ENCODE results near the gene ITPR2.
"Not testable (repeated sequence)": the region's sequence is repeated elsewhere in the genome, so short reads cannot be mapped to it uniquely, and the experiment has no call there.

The ITPR2 gene

DNA sequence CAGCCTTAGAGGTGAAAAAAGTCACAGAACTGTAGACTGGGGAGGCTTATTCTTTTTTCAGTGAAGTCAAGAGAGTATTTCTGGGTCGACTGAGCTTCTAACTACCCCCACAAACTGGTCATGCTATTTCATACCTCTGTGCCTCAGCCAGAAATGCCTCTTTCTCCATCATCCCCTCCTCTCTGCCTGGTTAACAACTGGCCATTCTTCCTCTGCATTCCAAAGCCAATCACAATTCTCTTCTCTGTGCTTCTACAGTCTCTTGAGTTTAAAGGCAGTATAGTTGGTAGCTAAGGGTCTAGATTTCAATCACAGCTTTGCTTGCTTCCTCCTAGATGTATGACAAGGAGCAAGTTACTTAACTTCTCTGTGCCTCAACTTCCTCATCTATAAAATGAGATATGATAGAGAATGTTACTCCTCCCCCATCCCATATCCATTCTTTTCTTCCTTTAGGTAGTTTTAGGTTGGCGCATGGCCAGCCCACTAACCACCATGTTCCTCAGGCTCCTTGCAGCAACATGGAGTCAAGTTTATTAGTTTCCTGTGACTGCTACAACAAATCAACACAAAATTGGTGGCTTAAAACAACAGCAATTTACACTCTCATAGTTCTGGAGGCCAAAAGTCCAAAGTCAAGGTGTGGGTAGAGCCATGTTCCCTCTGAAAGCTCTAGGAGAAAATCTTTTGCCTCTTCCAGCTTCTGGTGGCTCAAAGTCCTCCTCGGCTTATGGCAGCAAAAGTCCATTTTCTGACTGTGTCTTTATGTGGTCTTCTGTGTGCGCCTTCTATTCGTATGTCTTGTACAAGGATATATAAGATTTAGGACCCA lies 62.5 kb downstream of the ITPR2 start:
- H3K4me2 ChIP-seq, result peak overlapping the region in 4 of 11 experiments; percentile 8 to 73 (median 56); a peak in 6 of 22 replicates
- H4K20me1 ChIP-seq, result peaks cover 0 to 45% (median 0%) of the 10 kb centered on the region in 11 experiments; a peak in 4 of 22 replicates
- peaks cover 0 to 22% (median 0%) of the 10 kb centered on the region in 11 experiments; a peak in 5 of 22 replicates for H3K36me3 ChIP-seq
- H3K27me3 ChIP-seq, result no peaks in the 10 kb centered on the region
- H3K4me1 ChIP-seq, result peaks cover 0 to 50% (median 0%) of the 10 kb centered on the region in 10 experiments; a peak in 7 of 20 replicates
- no peak overlapping the region for H3K4me3 ChIP-seq
- H3K9me3 ChIP-seq (replicated peaks in 1 of 11), result 0 out of 22 replicates have a peak, but pooled peaks cover 0 to 4% (median 0%) of the 10 kb centered on the region in 11 experiments
- no peak overlapping the region for H3K9ac ChIP-seq
- H3K27ac ChIP-seq, result no peak overlapping the region
- no peak for TF ChIP-seq Cebpa-rat (IDR thresholded peaks at IDR 0.05)

DNA sequence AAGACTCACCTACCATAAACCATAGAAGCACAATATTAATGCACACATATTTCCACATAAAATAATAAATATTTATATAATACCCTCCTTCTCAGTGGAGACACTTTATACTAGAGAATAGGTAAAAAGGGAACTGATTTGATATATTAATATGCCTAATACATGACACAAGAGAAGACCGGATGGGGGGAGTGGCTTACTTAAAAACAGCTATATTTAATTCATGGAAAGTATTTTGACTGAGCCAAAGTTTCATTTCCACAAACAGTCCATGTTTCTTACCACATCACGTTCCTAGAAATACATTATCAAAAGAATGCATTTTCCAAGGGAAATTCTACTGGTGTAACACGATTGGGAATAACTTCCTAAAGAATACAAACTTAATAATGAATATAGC lies 63.4 kb downstream of the ITPR2 start:
- peaks cover 0 to 47% (median 0%) of the 10 kb centered on the region in 10 experiments; a peak in 7 of 20 replicates for H3K4me1 ChIP-seq
- peaks cover 0 to 19% (median 0%) of the 10 kb centered on the region in 11 experiments; a peak in 5 of 22 replicates for H3K36me3 ChIP-seq
- H3K9me3 ChIP-seq (replicated peaks in 1 of 11), result 0 out of 22 replicates have a peak, but pooled peaks cover 0 to 1% (median 0%) of the 10 kb centered on the region in 11 experiments
- peaks cover 0 to 46% (median 0%) of the 10 kb centered on the region in 11 experiments; a peak in 4 of 22 replicates for H4K20me1 ChIP-seq
- no peak overlapping the region for H3K9ac ChIP-seq
- no peak for TF ChIP-seq Cebpa-rat (IDR thresholded peaks at IDR 0.05)
- H3K4me2 ChIP-seq, result peak overlapping the region in 2 of 11 experiments; percentile 71 to 73; a peak in 3 of 22 replicates
- no peaks in the 10 kb centered on the region for H3K27me3 ChIP-seq
- no peak overlapping the region for H3K27ac ChIP-seq
- H3K4me3 ChIP-seq, result no peak overlapping the region

DNA sequence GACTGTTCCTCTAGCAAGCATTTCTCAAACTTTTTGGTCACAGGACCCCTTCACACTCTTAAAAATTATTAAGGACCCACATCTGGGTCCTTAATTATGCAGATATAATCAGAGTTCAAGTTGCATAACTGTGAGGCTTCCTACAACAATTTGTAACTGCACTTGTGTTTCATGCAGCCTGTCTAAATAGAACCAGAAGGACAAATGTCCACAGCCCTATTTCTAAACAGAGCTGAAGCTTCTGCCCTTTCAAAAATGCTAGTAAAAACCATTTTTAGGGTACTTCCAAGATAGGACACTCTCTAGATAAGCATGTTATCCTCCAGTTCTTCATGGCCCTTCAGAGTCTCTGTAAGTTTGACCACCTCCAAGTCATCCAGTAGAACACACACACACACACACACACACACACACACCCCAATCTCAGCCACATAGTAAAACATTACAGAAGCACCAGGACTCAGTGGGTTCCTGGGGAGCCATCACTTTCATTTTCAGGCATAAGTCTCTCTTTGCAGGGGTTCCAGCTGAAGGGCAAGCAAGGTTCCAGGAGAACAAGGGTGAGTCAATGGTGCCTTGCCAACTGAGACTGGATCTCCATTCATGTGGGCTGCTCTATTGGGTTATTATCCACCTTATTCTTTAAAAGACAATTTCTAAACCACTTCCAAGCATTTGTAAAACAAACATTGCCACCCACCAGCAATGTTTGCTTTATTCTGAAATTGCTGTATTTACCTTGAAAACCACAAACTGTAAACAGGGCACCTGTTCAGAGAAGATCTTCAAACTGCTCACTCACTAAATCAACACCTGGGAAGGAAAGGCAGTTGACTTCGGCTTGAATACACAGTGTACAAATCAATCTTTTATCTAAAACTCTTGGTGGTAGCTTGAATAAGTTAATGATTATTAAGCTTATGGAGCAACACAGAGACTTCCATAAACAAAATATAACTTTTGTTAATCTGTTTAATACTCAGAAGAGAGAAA lies 64.1 kb downstream of the ITPR2 start:
- peak overlapping the region in 2 of 11 experiments; percentile 71 to 73; a peak in 3 of 22 replicates for H3K4me2 ChIP-seq
- H3K9ac ChIP-seq, result no peak overlapping the region
- H3K27me3 ChIP-seq, result no peaks in the 10 kb centered on the region
- H3K27ac ChIP-seq, result no peak overlapping the region
- TF ChIP-seq Cebpa-rat (IDR thresholded peaks at IDR 0.05), result no peak
- no peaks in the 10 kb centered on the region for H3K9me3 ChIP-seq (replicated peaks in 1 of 11)
- H3K4me1 ChIP-seq, result peaks cover 0 to 40% (median 0%) of the 10 kb centered on the region in 10 experiments; a peak in 7 of 20 replicates
- no peak overlapping the region for H3K4me3 ChIP-seq
- peaks cover 0 to 42% (median 0%) of the 10 kb centered on the region in 11 experiments; a peak in 4 of 22 replicates for H4K20me1 ChIP-seq
- H3K36me3 ChIP-seq, result peaks cover 0 to 18% (median 0%) of the 10 kb centered on the region in 11 experiments; a peak in 2 of 22 replicates

DNA sequence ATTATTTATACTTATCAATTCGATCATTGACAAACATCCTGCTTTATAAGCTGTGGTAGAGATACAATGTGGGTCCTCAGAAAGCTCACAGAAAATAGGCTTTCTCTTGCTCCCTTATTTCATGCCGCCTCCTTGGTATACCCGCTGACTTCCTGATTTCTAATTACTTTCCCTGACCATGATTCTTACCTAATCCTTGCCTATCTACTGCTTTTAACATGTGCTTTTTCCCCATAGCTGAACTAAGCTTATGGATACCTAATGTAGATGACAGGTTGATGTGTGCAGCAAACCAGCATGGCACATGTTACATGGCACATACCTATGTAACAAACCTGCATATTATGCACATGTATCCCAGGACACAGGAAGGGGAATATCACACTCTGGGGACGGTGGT lies 65.1 kb downstream of the ITPR2 start:
- Histone ChIP-seq H3K27me3 (no peaks in the 10 kb centered on the region), H3K9ac (no peak overlapping the region), H3K4me1 (peaks cover 0 to 30% (median 0%) of the 10 kb centered on the region in 10 experiments; a peak in 6 of 20 replicates), H3K4me2 (no peak overlapping the region), H3K36me3 (peaks cover 0 to 18% (median 0%) of the 10 kb centered on the region in 11 experiments; a peak in 2 of 22 replicates), H3K9me3 (replicated peaks in 1 of 11) (peaks cover 0 to 8% (median 0%) of the 10 kb centered on the region in 11 experiments; a peak in 4 of 22 replicates), H4K20me1 (peaks cover 0 to 39% (median 0%) of the 10 kb centered on the region in 11 experiments; a peak in 4 of 22 replicates), H3K27ac (no peak overlapping the region), H3K4me3 (no peak overlapping the region)
- no peak for TF ChIP-seq Cebpa-rat (IDR thresholded peaks at IDR 0.05)

DNA sequence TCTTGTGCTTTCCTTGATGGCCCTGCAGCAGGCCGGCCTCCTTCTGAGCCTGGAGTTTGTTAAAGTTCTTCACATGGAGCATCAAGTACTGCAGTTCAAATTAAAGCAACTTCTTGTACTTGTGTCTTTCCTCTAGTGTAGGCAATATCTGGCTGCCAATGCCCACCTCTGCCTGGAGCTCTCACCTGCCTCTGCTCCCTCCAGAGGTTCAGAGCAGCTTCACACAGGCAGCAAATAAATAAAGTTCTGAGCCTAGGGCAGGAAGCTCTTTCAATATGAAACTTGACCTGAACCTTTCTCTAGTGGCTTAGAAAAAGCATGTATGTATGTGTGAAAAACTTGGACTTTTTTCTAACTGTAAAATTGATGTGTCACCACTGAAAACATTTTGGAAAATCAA lies 65.9 kb downstream of the ITPR2 start:
- H3K4me3 ChIP-seq, result no peak overlapping the region
- H3K4me1 ChIP-seq, result peaks cover 0 to 25% (median 0%) of the 10 kb centered on the region in 10 experiments; a peak in 6 of 20 replicates
- H3K36me3 ChIP-seq, result peaks cover 0 to 19% (median 0%) of the 10 kb centered on the region in 11 experiments; a peak in 4 of 22 replicates
- TF ChIP-seq Cebpa-rat (IDR thresholded peaks at IDR 0.05), result no peak
- no peak overlapping the region for H3K4me2 ChIP-seq
- no peak overlapping the region for H3K27ac ChIP-seq
- H3K27me3 ChIP-seq, result no peaks in the 10 kb centered on the region
- no peak overlapping the region for H3K9ac ChIP-seq
- H4K20me1 ChIP-seq, result peaks cover 0 to 35% (median 0%) of the 10 kb centered on the region in 11 experiments; a peak in 4 of 22 replicates
- peaks cover 4 to 15% (median 4%) of the 10 kb centered on the region in 11 experiments; a peak in 21 of 22 replicates for H3K9me3 ChIP-seq (replicated peaks in 1 of 11)

DNA sequence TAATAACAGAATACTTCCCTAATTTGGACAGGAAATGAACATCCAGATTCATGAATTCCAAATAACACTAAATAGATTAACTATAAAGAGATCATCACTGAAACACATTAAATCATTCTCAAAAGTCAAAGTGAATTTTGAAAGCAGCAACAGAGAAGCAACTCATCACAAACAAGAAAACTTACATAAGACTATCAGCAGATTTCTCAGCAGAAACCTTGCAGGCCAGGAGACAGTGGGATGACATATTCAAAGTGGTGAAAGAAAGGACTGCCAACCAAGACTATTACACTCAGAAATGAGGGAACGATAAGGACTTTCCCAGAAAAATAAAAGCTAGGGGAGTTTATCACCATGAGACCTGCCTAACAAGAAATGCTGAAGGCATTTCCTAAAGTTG lies 70.8 kb downstream of the ITPR2 start:
- Histone ChIP-seq H3K27ac (no peak overlapping the region), H3K9ac (no peak overlapping the region), H3K4me2 (no peak overlapping the region), H3K9me3 (replicated peaks in 1 of 11) (peaks cover 27 to 48% (median 34%) of the 10 kb centered on the region in 11 experiments), H3K27me3 (no peaks in the 10 kb centered on the region), H3K4me1 (no peaks in the 10 kb centered on the region), H3K4me3 (no peak overlapping the region), H3K36me3 (peaks cover 0 to 36% (median 6%) of the 10 kb centered on the region in 11 experiments; a peak in 5 of 22 replicates), H4K20me1 (peaks cover 0 to 16% (median 0%) of the 10 kb centered on the region in 11 experiments; a peak in 1 of 22 replicates)
- no peak for TF ChIP-seq Cebpa-rat (IDR thresholded peaks at IDR 0.05)

DNA sequence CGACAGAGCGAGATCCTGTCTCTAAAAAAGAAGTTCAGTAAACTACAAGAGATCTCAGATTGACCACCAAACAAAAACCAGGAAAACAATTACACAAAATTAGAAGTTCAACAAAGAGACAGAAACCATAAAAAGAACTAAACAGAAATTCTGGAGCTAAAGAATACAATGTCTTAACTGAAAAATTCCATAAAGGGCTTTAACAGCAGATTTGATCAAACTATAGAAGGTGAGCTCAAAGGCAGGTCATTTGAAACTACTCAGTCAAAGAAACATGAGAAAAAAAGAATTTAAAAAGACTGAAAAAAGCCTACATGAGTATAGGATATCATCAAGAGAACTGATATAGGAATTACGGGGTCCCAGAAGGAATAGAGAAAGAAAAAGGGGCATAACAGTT lies 71.2 kb downstream of the ITPR2 start:
- Histone ChIP-seq H3K36me3 (peaks cover 0 to 35% (median 6%) of the 10 kb centered on the region in 11 experiments; a peak in 6 of 22 replicates), H3K9ac (no peak overlapping the region), H3K27ac (no peak overlapping the region), H3K4me2 (no peak overlapping the region), H3K9me3 (replicated peaks in 1 of 11) (peaks cover 31 to 52% (median 39%) of the 10 kb centered on the region in 11 experiments), H3K27me3 (no peaks in the 10 kb centered on the region), H4K20me1 (peaks cover 0 to 14% (median 0%) of the 10 kb centered on the region in 11 experiments; a peak in 1 of 22 replicates), H3K4me1 (no peaks in the 10 kb centered on the region), H3K4me3 (no peak overlapping the region)
- no peak for TF ChIP-seq Cebpa-rat (IDR thresholded peaks at IDR 0.05)

DNA sequence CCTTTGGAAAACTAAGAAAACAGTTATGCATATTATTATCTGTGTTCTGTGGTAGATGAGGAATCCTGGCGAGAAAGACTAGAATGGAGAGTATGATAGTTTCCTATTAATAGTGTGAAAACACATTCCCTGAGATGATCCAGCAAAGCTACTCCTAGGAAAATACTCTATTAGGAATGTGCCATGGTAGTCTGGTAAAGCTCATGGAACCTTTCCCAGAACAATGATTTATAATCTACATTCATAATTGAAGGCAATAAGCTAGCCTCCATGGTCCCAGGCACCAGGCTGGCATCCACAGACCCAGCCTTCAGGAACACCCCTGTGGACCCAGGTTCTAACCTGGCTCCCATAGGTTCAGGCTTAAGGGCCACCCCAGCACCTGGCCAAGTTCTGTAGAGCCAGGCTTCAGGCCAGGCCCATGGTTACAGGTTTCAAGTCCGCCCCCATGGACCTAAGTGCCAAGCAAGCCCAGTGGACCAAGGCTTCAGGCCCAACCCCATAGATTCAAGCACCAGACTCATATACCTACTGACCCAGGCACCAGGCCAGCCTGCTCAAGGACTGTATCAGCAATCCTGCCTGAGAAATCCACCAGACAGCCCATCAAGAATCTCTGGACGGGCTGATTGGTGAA lies 72.2 kb downstream of the ITPR2 start:
- Histone ChIP-seq H3K27me3 (no peaks in the 10 kb centered on the region), H3K4me1 (no peaks in the 10 kb centered on the region), H3K36me3 (peaks cover 0 to 39% (median 6%) of the 10 kb centered on the region in 11 experiments; a peak in 6 of 22 replicates), H3K27ac (no peak overlapping the region), H3K9me3 (replicated peaks in 1 of 11) (peaks cover 41 to 62% (median 49%) of the 10 kb centered on the region in 11 experiments), H3K4me2 (no peak overlapping the region), H4K20me1 (peaks cover 0 to 14% (median 0%) of the 10 kb centered on the region in 11 experiments; a peak in 1 of 22 replicates), H3K9ac (no peak overlapping the region), H3K4me3 (no peak overlapping the region)
- no peak for TF ChIP-seq Cebpa-rat (IDR thresholded peaks at IDR 0.05)

DNA sequence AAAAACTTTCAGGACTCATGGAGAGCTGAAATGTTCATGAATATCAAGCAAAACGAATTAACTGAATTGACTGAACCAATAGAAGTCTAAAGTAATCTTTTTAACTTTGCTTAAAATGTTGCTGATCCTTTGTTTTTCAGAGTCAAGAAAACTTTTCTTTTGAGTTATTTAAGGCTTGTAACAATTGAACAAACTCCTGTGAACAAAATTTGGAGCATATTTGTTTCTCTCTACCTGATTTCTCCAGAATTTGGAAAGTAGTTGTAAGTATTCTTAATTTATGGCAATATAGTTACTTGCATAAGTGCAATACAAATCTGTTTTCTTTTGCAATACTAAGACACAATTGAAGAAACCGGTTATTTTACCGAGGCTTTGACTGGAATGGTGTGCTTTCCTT lies 77.6 kb downstream of the ITPR2 start:
- Histone ChIP-seq H3K9me3 (replicated peaks in 1 of 11) (peaks cover 42 to 77% (median 56%) of the 10 kb centered on the region in 11 experiments), H3K36me3 (peaks cover 0 to 34% (median 0%) of the 10 kb centered on the region in 11 experiments; a peak in 5 of 22 replicates), H3K4me1 (peaks cover 0 to 11% (median 0%) of the 10 kb centered on the region in 10 experiments; a peak in 6 of 20 replicates)
- H3K9ac ChIP-seq, H3K27ac ChIP-seq, H3K27me3 ChIP-seq, H3K4me2 ChIP-seq, H4K20me1 ChIP-seq, H3K4me3 ChIP-seq: not testable (repeated sequence)
